Choroid plexus epithelial cell (primary cell): ENCODE results near the gene AARSD1.

ENCODE experiments used
- DNase-seq: peaks from one replicate; pipeline ENCODE4 v3.0.0-alpha.2; 2010; ENCODE audit warnings: low read depth
- H3K4me3 ChIP-seq: 2 replicates; pipeline ENCODE4 v1.5.1; 2011; ENCODE audit warnings: low read depth, mild to moderate bottlenecking, control low read depth, low read length, moderate library complexity
- CTCF ChIP-seq: conservative IDR thresholded peaks from 2 replicates; pipeline ENCODE4 v1.5.1; 2011; ENCODE audit warnings: low read depth, mild to moderate bottlenecking, control low read depth, inconsistent platforms, low read length, moderate library complexity

Gene AARSD1

DNA sequence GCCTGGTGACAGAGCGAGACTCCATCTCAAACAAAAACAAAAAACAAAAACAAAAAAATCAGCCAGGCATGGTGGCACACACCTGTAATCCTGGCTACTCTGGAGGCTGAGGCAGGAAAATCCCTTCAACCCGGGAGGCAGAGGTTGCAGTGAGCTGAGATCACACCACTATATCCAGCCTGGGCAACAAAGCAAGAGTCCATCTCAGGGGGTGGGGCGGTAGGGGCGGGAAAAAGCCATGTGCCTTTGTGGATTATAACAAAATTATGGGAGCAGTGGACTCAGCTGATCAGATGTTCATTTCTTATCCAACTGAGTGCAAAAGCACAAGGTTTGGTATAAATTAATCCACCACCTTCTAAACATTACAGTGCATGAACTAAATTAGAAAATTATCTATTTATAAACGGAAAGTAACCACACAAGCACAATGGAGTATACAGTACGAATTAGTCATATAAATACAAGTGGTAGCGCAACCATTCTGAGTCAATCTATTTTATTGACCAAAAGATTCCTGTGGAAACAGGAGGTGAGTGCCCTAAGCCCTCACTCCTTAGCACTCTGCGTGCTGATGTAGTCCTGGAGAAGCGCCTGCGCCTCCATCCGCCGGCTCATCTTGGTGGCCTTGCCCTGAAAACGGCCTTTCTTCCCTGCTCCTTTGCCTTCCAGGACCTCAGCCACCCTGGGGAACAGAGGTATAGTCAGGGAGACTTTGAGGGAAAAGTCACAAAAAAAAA lies 14.0 kb downstream of the AARSD1 start:
- no peak for DNase-seq
- H3K4me3 ChIP-seq: no peak overlapping the region
- TF ChIP-seq CTCF: no peak

DNA sequence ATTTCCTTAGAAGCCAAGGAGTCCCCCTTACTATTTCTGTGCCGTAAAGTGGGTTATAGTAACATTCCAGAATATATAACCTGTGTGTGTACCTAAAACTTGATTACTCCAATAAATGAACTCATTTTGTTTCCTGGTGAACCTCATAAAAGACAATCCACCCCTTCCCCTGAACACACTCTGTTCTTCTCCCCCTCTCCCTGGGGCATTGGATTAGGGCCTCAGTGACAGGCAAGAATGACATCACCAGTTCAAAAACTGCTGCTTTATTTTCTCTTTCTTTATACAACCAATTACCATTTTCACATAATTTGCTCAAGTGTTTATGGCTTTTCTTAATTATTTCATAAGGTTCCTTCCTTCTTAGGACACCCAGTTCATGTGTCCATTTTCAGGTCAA lies 17.4 kb downstream of the AARSD1 start:
- no peak for TF ChIP-seq CTCF
- H3K4me3 ChIP-seq: no peak overlapping the region
- DNase-seq: no peak

GRCh38 chr17:42944211-42944610 lies 20.0 kb downstream of the AARSD1 start:
- no peak for DNase-seq
- H3K4me3 ChIP-seq: no peak overlapping the region
- TF ChIP-seq CTCF: no peak

- no peak overlapping the region for H3K4me3 ChIP-seq
- TF ChIP-seq CTCF: peak; percentile 89
- DNase-seq: peak; percentile 80
Observed at GRCh38 chr17:42937712-42938596, 26.3 kb downstream of the AARSD1 start.

DNA sequence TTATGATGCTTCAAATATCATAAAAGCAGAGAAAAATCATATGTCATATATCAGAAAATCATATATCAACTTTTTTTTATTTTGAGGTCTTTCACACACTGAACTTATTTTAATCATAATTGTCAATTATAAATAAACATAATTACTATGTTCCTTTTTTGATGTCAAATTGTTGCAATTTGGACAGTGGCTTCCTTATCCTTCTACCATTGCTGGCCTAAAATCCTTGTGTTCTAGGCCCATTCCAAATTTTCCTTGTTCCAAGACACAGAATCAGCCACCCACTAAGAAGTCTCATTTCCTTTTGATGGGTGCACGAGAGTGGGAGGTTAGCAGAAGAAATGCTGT lies 34.8 kb downstream of the AARSD1 start:
- no peak for DNase-seq
- TF ChIP-seq CTCF: no peak
- no peak overlapping the region for H3K4me3 ChIP-seq

DNA sequence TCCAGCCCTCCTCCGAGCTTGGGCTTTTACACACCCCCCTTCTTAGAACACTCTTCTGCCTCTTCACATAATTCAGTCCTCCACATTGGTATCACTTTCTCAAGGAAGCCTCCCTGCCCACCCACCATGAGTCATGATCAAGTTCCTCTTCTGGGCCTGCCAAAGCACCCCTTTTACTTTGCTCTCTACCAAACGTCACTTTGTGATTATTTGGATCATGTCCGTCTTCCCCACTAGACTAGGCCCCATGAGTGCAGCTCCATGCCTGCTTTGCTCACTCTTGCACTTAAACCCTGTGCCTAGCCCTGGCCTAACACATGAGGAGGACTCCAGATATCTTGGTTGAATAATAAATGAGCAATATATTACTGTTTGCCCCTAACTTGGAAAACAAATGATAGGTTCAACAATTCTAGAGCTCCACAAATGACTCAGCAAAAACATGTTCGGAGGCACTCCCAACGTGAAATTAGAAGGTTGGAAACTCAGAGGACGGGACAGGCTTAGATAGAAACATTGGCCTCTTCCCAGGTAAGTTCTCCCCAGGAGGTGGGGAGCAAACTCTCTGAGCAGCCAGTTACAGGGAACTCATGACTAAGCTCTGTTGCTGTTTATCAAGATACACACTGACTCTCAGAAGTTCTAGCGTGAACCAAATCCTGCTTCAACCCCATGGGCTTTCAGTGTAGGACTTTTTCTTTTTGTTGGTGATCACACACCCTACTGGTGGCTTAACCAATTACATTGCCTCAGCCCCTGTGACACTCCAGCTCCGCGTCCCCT lies 35.3 kb downstream of the AARSD1 start:
- peak; percentile 73 for TF ChIP-seq CTCF
- no peak overlapping the region for H3K4me3 ChIP-seq
- DNase-seq: peak; percentile 93
